ENCODE measurements around the gene KCTD11. TPM values are rescaled to one million over a fixed set of nuclear protein-coding genes. Genes with fewer than 3 reads are reported as not detected.

Gene KCTD11
- total and polyA plus RNA-seq, 2 of the 13 experiments (the other 11 are each of a cell fraction or from before 2014, with no cell fraction given), result 1.6 to 2.6 TPM

DNA sequence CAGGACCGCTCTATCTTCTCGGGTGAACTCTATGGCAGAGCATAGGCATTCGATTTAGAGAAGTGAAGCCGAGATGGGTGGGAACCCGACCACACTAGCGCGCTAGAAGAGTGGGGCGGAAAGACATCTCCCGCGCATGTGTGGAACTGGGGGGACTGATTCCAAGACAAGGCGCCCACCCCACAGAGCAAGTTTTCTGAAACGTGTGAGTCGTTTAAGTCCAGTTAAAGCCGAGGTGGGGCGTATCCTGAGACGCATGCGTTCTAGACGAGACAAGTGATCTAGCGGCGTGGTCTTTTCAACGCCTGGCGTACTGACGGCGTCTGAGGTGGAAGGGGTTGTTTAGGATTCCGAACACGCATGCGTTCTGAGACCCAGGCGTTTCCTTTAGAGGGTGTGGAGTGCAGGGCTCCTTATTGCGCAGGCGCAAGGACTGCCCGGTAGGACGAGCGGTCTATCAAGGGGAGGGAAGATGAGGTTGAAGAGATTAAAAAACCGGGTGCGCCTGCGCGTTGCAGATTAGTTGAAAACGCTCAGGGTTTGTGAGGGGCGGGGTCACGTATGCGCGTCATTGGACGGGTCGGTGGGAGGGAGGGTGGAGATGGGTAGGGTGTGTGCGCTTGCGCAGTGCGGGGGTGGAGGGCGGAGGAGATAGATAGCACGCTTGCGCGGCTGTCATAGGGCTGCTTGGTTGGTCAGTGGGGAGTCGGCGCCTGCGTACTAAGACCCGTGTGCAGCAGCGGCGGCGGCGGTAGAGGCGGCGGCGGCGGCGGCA lies 44.9 kb upstream of the KCTD11 start, which contains the start of gene EIF5A (continued):
- TF ChIP-seq MLLT10 (CRISPR knock-in tag; IDR thresholded peaks at IDR 0.05), result no peak
- TF ChIP-seq, protein P1, sequence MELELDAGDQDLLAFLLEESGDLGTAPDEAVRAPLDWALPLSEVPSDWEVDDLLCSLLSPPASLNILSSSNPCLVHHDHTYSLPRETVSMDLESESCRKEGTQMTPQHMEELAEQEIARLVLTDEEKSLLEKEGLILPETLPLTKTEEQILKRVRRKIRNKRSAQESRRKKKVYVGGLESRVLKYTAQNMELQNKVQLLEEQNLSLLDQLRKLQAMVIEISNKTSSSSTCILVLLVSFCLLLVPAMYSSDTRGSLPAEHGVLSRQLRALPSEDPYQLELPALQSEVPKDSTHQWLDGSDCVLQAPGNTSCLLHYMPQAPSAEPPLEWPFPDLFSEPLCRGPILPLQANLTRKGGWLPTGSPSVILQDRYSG (CRISPR knock-in tag; IDR thresholded peaks at IDR 0.05), result no peak
- TF ChIP-seq MAZ (IDR thresholded peaks at IDR 0.05; ENCODE audit: borderline replicate concordance, low read depth, low read length), result peak; percentile 85; the same call in 1 of the 2 replicates
- TF ChIP-seq MAZ (CRISPR knock-in tag; IDR thresholded peaks at IDR 0.05; ENCODE audit: low read depth), result peak; percentile 50; the same call in 1 of the 2 replicates
- no peak; the same call in 1 of the 2 replicates for TF ChIP-seq SMAD3 (CRISPR knock-in tag; IDR thresholded peaks at IDR 0.05)
- TF ChIP-seq TBX2 (CRISPR knock-in tag; IDR thresholded peaks at IDR 0.05; ENCODE audit: borderline replicate concordance), result peak; percentile 67
- no peak for TF ChIP-seq EEA1 (CRISPR knock-in tag; IDR thresholded peaks at IDR 0.05; ENCODE audit: borderline replicate concordance)
- TF ChIP-seq, protein P2, sequence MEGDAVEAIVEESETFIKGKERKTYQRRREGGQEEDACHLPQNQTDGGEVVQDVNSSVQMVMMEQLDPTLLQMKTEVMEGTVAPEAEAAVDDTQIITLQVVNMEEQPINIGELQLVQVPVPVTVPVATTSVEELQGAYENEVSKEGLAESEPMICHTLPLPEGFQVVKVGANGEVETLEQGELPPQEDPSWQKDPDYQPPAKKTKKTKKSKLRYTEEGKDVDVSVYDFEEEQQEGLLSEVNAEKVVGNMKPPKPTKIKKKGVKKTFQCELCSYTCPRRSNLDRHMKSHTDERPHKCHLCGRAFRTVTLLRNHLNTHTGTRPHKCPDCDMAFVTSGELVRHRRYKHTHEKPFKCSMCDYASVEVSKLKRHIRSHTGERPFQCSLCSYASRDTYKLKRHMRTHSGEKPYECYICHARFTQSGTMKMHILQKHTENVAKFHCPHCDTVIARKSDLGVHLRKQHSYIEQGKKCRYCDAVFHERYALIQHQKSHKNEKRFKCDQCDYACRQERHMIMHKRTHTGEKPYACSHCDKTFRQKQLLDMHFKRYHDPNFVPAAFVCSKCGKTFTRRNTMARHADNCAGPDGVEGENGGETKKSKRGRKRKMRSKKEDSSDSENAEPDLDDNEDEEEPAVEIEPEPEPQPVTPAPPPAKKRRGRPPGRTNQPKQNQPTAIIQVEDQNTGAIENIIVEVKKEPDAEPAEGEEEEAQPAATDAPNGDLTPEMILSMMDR (CRISPR knock-in tag; IDR thresholded peaks at IDR 0.05), result peak; percentile 15; the same call in 1 of the 2 replicates
- no peak for TF ChIP-seq JUNB (CRISPR knock-in tag; IDR thresholded peaks at IDR 0.05; ENCODE audit: borderline replicate concordance)
- TF ChIP-seq ZNF775 (CRISPR knock-in tag; IDR thresholded peaks at IDR 0.05; ENCODE audit: borderline replicate concordance), result no peak
- TF ChIP-seq NR2C2 (CRISPR knock-in tag; IDR thresholded peaks at IDR 0.05; ENCODE audit: borderline replicate concordance), result peak; percentile 77
- TF ChIP-seq YEATS2 (CRISPR knock-in tag; IDR thresholded peaks at IDR 0.05; ENCODE audit: borderline replicate concordance), result peak; percentile 48; the same call in 1 of the 2 replicates
- no peak for TF ChIP-seq ZNF570 (CRISPR knock-in tag; IDR thresholded peaks at IDR 0.05; ENCODE audit: borderline replicate concordance)
- no peak for TF ChIP-seq SRSF4 (IDR thresholded peaks at IDR 0.05; ENCODE audit: low read depth, low read length, poor library complexity, severe bottlenecking)
- TF ChIP-seq, protein P3, sequence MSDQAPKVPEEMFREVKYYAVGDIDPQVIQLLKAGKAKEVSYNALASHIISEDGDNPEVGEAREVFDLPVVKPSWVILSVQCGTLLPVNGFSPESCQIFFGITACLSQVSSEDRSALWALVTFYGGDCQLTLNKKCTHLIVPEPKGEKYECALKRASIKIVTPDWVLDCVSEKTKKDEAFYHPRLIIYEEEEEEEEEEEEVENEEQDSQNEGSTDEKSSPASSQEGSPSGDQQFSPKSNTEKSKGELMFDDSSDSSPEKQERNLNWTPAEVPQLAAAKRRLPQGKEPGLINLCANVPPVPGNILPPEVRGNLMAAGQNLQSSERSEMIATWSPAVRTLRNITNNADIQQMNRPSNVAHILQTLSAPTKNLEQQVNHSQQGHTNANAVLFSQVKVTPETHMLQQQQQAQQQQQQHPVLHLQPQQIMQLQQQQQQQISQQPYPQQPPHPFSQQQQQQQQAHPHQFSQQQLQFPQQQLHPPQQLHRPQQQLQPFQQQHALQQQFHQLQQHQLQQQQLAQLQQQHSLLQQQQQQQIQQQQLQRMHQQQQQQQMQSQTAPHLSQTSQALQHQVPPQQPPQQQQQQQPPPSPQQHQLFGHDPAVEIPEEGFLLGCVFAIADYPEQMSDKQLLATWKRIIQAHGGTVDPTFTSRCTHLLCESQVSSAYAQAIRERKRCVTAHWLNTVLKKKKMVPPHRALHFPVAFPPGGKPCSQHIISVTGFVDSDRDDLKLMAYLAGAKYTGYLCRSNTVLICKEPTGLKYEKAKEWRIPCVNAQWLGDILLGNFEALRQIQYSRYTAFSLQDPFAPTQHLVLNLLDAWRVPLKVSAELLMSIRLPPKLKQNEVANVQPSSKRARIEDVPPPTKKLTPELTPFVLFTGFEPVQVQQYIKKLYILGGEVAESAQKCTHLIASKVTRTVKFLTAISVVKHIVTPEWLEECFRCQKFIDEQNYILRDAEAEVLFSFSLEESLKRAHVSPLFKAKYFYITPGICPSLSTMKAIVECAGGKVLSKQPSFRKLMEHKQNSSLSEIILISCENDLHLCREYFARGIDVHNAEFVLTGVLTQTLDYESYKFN (CRISPR knock-in tag; conservative IDR thresholded peaks at IDR 0.05), result peak; percentile 22; the same call in 1 of the 2 replicates
- TF ChIP-seq, protein P4, sequence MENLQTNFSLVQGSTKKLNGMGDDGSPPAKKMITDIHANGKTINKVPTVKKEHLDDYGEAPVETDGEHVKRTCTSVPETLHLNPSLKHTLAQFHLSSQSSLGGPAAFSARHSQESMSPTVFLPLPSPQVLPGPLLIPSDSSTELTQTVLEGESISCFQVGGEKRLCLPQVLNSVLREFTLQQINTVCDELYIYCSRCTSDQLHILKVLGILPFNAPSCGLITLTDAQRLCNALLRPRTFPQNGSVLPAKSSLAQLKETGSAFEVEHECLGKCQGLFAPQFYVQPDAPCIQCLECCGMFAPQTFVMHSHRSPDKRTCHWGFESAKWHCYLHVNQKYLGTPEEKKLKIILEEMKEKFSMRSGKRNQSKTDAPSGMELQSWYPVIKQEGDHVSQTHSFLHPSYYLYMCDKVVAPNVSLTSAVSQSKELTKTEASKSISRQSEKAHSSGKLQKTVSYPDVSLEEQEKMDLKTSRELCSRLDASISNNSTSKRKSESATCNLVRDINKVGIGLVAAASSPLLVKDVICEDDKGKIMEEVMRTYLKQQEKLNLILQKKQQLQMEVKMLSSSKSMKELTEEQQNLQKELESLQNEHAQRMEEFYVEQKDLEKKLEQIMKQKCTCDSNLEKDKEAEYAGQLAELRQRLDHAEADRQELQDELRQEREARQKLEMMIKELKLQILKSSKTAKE (CRISPR knock-in tag; IDR thresholded peaks at IDR 0.05; ENCODE audit: borderline replicate concordance), result no peak
- TF ChIP-seq, protein P5, sequence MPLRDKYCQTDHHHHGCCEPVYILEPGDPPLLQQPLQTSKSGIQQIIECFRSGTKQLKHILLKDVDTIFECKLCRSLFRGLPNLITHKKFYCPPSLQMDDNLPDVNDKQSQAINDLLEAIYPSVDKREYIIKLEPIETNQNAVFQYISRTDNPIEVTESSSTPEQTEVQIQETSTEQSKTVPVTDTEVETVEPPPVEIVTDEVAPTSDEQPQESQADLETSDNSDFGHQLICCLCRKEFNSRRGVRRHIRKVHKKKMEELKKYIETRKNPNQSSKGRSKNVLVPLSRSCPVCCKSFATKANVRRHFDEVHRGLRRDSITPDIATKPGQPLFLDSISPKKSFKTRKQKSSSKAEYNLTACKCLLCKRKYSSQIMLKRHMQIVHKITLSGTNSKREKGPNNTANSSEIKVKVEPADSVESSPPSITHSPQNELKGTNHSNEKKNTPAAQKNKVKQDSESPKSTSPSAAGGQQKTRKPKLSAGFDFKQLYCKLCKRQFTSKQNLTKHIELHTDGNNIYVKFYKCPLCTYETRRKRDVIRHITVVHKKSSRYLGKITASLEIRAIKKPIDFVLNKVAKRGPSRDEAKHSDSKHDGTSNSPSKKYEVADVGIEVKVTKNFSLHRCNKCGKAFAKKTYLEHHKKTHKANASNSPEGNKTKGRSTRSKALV (CRISPR knock-in tag; IDR thresholded peaks at IDR 0.05), result 0 out of 2 replicates have a peak, but pooled peaks have one; percentile 32
